HEK293 (cell line): ENCODE data around the gene SLC25A36.
"Not testable (repeated sequence)": the region's sequence is repeated elsewhere in the genome, so short reads cannot be mapped to it uniquely, and the experiment has no call there.

Experiments
- CTCF ChIA-PET: fragments of 350-600 bp; formaldehyde crosslinking; extraction: SDS; loops from one replicate; lab custom pipeline; 2021; ENCODE audit warnings: antibody characterized with exemption; lab: Yijun Ruan, JAX
- POLR2A ChIA-PET: fragments of 300-600 bp; formaldehyde crosslinking; extraction: SDS; loops from one replicate; lab custom pipeline; 2020; ENCODE audit warnings: antibody characterized with exemption, inconsistent platforms; lab: Yijun Ruan, JAX
- H3K27ac ChIP-seq: fragments of 200-500 bp; sonication (Bioruptor generic); 2 replicates; pipeline ENCODE4 v1.5.1; 2014; ENCODE audit warnings: low read depth, low read length, control low read depth, inconsistent platforms; ENCODE audit errors: extremely low read depth
- H3K36me3 ChIP-seq, 2 experiments: fragments of 200-500 bp in 1 of 2; sonication (Bioruptor generic) in 1 of 2; 1 replicate in 1 of 2; 2 replicates in 1 of 2; pipeline ENCODE4 v1.5.1; 2014 to 2017; ENCODE audit warnings: inconsistent platforms in 2 of 2, low read length in 2 of 2; ENCODE audit not compliant: control insufficient read depth in 2 of 2, insufficient read depth in 1 of 2
- H3K4me1 ChIP-seq: fragments of 200-500 bp; sonication (Bioruptor generic); 2 replicates; pipeline ENCODE4 v1.5.1; 2014; ENCODE audit warnings: mild to moderate bottlenecking, low read length, inconsistent platforms; ENCODE audit not compliant: control insufficient read depth, insufficient read depth
- H3K4me3 ChIP-seq: 2 replicates; pipeline ENCODE4 v1.5.1; 2011; ENCODE audit warnings: low read depth, mild to moderate bottlenecking, control low read depth, low read length, moderate library complexity
- H3K9me3 ChIP-seq: fragments of 200-500 bp; sonication (Bioruptor generic); 2 replicates; pipeline ENCODE4 v1.5.1; 2014; ENCODE audit warnings: low read depth, low read length, inconsistent platforms; ENCODE audit not compliant: control insufficient read depth, insufficient read depth
- GLIS1 ChIP-seq: fragments of 450-650 bp; formaldehyde crosslinking; IDR thresholded peaks from 2 replicates; pipeline ENCODE4 v1.5.1; 2016; ENCODE audit warnings: missing biosample characterization, missing genetic modification characterization
- KLF1 ChIP-seq: fragments of 450-650 bp; formaldehyde crosslinking; IDR thresholded peaks from 2 replicates; pipeline ENCODE4 v1.5.1; 2016; ENCODE audit warnings: missing biosample characterization, missing genetic modification characterization
- MZF1 ChIP-seq: fragments of 450-650 bp; formaldehyde crosslinking; IDR thresholded peaks from 2 replicates; pipeline ENCODE4 v1.5.1; 2017; ENCODE audit warnings: missing biosample characterization, missing genetic modification characterization, borderline replicate concordance
- OSR2 ChIP-seq: fragments of 450-650 bp; formaldehyde crosslinking; IDR thresholded peaks from 2 replicates; pipeline ENCODE4 v1.5.1; 2016; ENCODE audit warnings: missing biosample characterization, missing genetic modification characterization
- REST ChIP-seq: fragments of 450-650 bp; formaldehyde crosslinking; IDR thresholded peaks from 2 replicates; pipeline ENCODE4 v1.5.1; 2016; ENCODE audit warnings: missing biosample characterization, missing genetic modification characterization
- YY2 ChIP-seq: fragments of 450-650 bp; formaldehyde crosslinking; IDR thresholded peaks from 2 replicates; pipeline ENCODE4 v1.5.1; 2016; ENCODE audit warnings: missing biosample characterization, missing genetic modification characterization
- ZBTB17 ChIP-seq: fragments of 450-650 bp; formaldehyde crosslinking; IDR thresholded peaks from 2 replicates; pipeline ENCODE4 v1.5.1; 2016; ENCODE audit warnings: missing biosample characterization, missing genetic modification characterization
- ZIC2 ChIP-seq: fragments of 450-650 bp; formaldehyde crosslinking; IDR thresholded peaks from 2 replicates; pipeline ENCODE4 v1.5.1; 2016; ENCODE audit warnings: missing biosample characterization, missing genetic modification characterization
- ZNF10 ChIP-seq: fragments of 450-650 bp; formaldehyde crosslinking; IDR thresholded peaks from 2 replicates; pipeline ENCODE4 v1.5.1; 2017; ENCODE audit warnings: missing biosample characterization, missing genetic modification characterization
- ZNF157 ChIP-seq: fragments of 450-650 bp; formaldehyde crosslinking; IDR thresholded peaks from 2 replicates; pipeline ENCODE4 v1.5.1; 2016; ENCODE audit warnings: missing biosample characterization, missing genetic modification characterization
- ZNF23 ChIP-seq: fragments of 450-650 bp; formaldehyde crosslinking; IDR thresholded peaks from 2 replicates; pipeline ENCODE4 v1.5.1; 2016; ENCODE audit warnings: missing biosample characterization, missing genetic modification characterization, borderline replicate concordance
- ZNF24 ChIP-seq: fragments of 450-650 bp; formaldehyde crosslinking; IDR thresholded peaks from 2 replicates; pipeline ENCODE4 v1.5.1; 2016; ENCODE audit warnings: missing biosample characterization, missing genetic modification characterization
- ZNF391 ChIP-seq: fragments of 450-650 bp; formaldehyde crosslinking; IDR thresholded peaks from 2 replicates; pipeline ENCODE4 v1.5.1; 2016; ENCODE audit warnings: low read depth, missing biosample characterization, missing genetic modification characterization, borderline replicate concordance
- ZNF530 ChIP-seq: fragments of 450-650 bp; formaldehyde crosslinking; IDR thresholded peaks from 2 replicates; pipeline ENCODE4 v1.5.1; 2016; ENCODE audit warnings: low read depth, missing biosample characterization, missing genetic modification characterization
- ZNF544 ChIP-seq: fragments of 450-650 bp; formaldehyde crosslinking; IDR thresholded peaks from 2 replicates; pipeline ENCODE4 v1.5.0; 2017; ENCODE audit warnings: missing biosample characterization, missing genetic modification characterization
- ZNF624 ChIP-seq: fragments of 450-650 bp; formaldehyde crosslinking; IDR thresholded peaks from 2 replicates; pipeline ENCODE4 v1.5.1; 2017; ENCODE audit warnings: missing biosample characterization, missing genetic modification characterization
- ZNF660 ChIP-seq: fragments of 450-650 bp; IDR thresholded peaks from 2 replicates; pipeline ENCODE4 v1.5.1; 2018; ENCODE audit warnings: missing biosample characterization, mild to moderate bottlenecking, missing genetic modification characterization

Gene SLC25A36

DNA sequence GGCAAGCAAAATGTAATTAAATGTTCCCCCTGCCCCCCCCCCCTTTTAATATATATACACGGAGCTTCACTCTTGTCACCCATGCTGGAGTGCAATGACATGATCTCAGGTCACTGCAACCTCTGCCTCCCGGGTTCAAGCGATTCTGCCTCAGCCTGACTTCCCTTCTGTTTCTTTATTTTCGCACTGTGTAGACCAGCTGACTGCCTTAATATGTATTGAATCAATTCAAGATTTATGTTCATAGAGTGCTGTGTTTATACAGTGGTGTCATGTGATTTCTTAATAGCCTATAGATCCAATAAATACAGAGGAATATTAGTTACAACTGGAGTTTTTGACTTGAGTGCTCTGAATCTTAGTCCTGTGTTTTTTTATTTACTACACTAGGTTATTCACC lies 39.0 kb downstream of the SLC25A36 start (continued):
- TF ChIP-seq ZNF391 (tag by site-specific recombination) (no peak), ZNF660 (tag by site-specific recombination) (no peak), ZNF530 (tag by site-specific recombination) (no peak), ZIC2 (tag by site-specific recombination) (no peak), GLIS1 (no peak), ZBTB17 (tag by site-specific recombination) (no peak), MZF1 (tag by site-specific recombination) (no peak), ZNF157 (tag by site-specific recombination) (no peak), ZNF544 (tag by site-specific recombination) (no peak)

- H3K36me3 ChIP-seq, H3K4me1 ChIP-seq, H3K4me3 ChIP-seq, POLR2A ChIA-PET, H3K9me3 ChIP-seq, CTCF ChIA-PET, H3K27ac ChIP-seq: not testable (repeated sequence)
Measured at GRCh38 chr3:140987792-140988191, 46.2 kb downstream of the SLC25A36 start.

DNA sequence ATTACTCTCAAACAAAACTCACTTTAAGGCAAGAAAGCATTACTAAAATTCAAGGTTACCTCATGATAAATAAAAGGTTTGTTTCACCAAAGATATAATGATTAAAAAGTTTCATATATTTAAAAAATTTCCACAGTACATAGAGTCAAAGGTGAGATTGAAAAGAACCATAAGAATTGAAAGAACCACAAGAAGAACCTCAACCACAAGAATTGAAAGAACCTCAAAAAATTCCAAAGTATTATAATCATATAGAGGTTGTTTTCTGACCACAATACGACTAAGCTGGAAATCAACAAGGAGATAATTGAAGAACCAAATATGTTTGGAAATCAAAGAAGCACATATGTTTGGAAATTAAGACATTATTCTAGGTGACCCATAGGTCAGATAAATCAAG lies 52.7 kb downstream of the SLC25A36 start:
- H3K4me1 ChIP-seq: no peaks in the 10 kb centered on the region
- no peak overlapping the region for H3K27ac ChIP-seq
- ChIA-PET POLR2A (no interaction called here), CTCF (no interaction called here)
- H3K9me3 ChIP-seq: no peaks in the 10 kb centered on the region
- no peaks in the 10 kb centered on the region for H3K36me3 ChIP-seq
- H3K4me3 ChIP-seq: no peak overlapping the region
- TF ChIP-seq ZNF23 (tag by site-specific recombination): no peak
- TF ChIP-seq KLF1: no peak
- TF ChIP-seq REST (tag by site-specific recombination): no peak

- H3K4me3 ChIP-seq, H3K9me3 ChIP-seq, POLR2A ChIA-PET, H3K27ac ChIP-seq, H3K4me1 ChIP-seq, H3K36me3 ChIP-seq: not testable (repeated sequence)
- peak; percentile 75 for TF ChIP-seq ZNF10 (tag by site-specific recombination)
- CTCF ChIA-PET: interaction anchor here (0.5 kb wide), 1 partner anchor 13 kb away, joined by 4 read pairs; no protein-coding TSS in a partner anchor
Measured at GRCh38 chr3:140994861-140995260, 53.2 kb downstream of the SLC25A36 start.

DNA sequence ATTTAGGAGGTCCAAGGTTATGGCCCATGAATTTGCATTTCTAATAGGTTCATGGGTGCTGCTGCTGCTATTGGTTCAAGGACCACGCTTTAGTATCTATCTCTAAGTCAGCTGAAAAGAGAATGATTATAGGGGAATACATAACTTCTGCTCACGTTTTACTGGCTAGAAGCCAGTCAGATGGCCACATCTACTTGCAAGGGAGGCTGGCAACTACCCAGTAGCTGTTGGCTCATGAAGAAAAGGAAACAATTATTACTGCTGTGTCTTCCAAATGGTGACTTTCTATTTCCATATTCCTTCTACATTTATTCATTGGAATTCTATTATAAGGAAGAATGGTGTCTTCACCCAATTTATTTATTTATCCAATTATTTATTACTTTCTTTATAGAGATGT lies 54.2 kb downstream of the SLC25A36 start:
- Histone ChIP-seq H3K4me1 (no peaks in the 10 kb centered on the region), H3K4me3 (no peak overlapping the region), H3K36me3 (no peaks in the 10 kb centered on the region), H3K9me3 (no peaks in the 10 kb centered on the region), H3K27ac (no peak overlapping the region)
- CTCF ChIA-PET: no interaction called here
- POLR2A ChIA-PET: no interaction called here
- TF ChIP-seq OSR2 (tag by site-specific recombination) (no peak), ZNF24 (tag by site-specific recombination) (no peak), YY2 (tag by site-specific recombination) (no peak), ZNF624 (tag by site-specific recombination) (no peak)
